Tibial nerve (tissue), 4 donors: ENCODE measurements around the gene HSF2. TPM values are rescaled to one million over a fixed set of nuclear protein-coding genes. Genes with fewer than 3 reads are reported as not detected.

ENCODE experiments used
- DNase-seq, 2 donors: peaks; one replicate each; pipeline ENCODE4 v3.0.0-alpha.2; 2019; ENCODE audit warnings: low spot score in 2 of 2
- H3K27ac ChIP-seq, 4 donors: fragments of 200-600 bp; sonication (generic) in 3 of 4; one replicate each; pipeline ENCODE4 v1.5.1; 2017 to 2019; ENCODE audit warnings: mild to moderate bottlenecking in 1 of 4
- H3K27me3 ChIP-seq, 2 donors: fragments of 200-600 bp; sonication (generic) in 1 of 2; one replicate each; pipeline versions ENCODE4 v1.5.1 to v1.6.0; 2017 to 2019
- H3K36me3 ChIP-seq, 3 donors: fragments of 200-600 bp; sonication (generic); one replicate each; pipeline ENCODE4 v1.5.1; 2018 to 2019
- H3K4me1 ChIP-seq, 4 donors: fragments of 200-600 bp; sonication (generic) in 3 of 4; one replicate each; pipeline ENCODE4 v1.5.1; 2017 to 2019
- H3K4me3 ChIP-seq, 4 donors: fragments of 200-600 bp; sonication (generic) in 3 of 4; one replicate each; pipeline ENCODE4 v1.5.1; 2017 to 2019; ENCODE audit warnings: mild to moderate bottlenecking in 1 of 4, moderate library complexity in 1 of 4
- H3K9me3 ChIP-seq, 4 donors: fragments of 200-600 bp; sonication (generic) in 3 of 4; one replicate each; pipeline ENCODE4 v1.5.1; 2017 to 2019
- CTCF ChIP-seq, 5 experiments: fragments of 200-600 bp in 3 of 5; fragments of 450-650 bp in 2 of 5; sonication (generic) in 3 of 5; IDR thresholded peaks; one replicate each; pipeline ENCODE4 v1.5.1; 2016 to 2019; ENCODE audit warnings: antibody characterized with exemption in 5 of 5, mild to moderate bottlenecking in 3 of 5, moderate library complexity in 2 of 5
- EP300 ChIP-seq, 2 donors: sonication (generic); formaldehyde crosslinking; IDR thresholded peaks; one replicate each; pipeline ENCODE4 v1.6.1; 2017; ENCODE audit warnings: antibody characterized with exemption in 2 of 2, mild to moderate bottlenecking in 1 of 2
- POLR2A ChIP-seq, 2 donors: fragments of 450-650 bp; IDR thresholded peaks; one replicate each; pipeline ENCODE4 v1.6.1; 2017; ENCODE audit warnings: antibody characterized with exemption in 2 of 2, mild to moderate bottlenecking in 2 of 2, moderate library complexity in 2 of 2
- WGBS, 2 donors: methylation state at CpG; one replicate each; pipeline ENCODE4 v1.1.5; 2018; 5-methylcytosine and 5-hydroxymethylcytosine counted together
- total RNA-seq, 4 donors: library from RNA; depleted of rRNA; stranded (reverse); fragments of >200 nt; gene quantifications; one replicate each; pipeline ENCODE4 v1.1.0, GENCODE V29; 2016

Gene HSF2
- total RNA-seq, 4 donors from 2014 or later, result 20.7 to 40.6 (median 31.5) TPM

GRCh38 chr6:122416825-122417224, 17.4 kb downstream of the HSF2 start:
- Histone ChIP-seq H3K4me3 (no peak overlapping the region), H3K4me1 (no peaks in the 10 kb centered on the region), H3K27ac (no peak overlapping the region), H3K9me3 (no peaks in the 10 kb centered on the region), H3K27me3 (no peaks in the 10 kb centered on the region), H3K36me3 (peaks cover 0 to 45% (median 0%) of the 10 kb centered on the region in 3 donors)
- 84 to 100% methylated on average over 1 of the region's 1 CpG for WGBS, 2 donors
- no peak for TF ChIP-seq POLR2A (IDR thresholded peaks at IDR 0.05)
- no peak for TF ChIP-seq CTCF (IDR thresholded peaks at IDR 0.05)
- no peak for TF ChIP-seq EP300 (IDR thresholded peaks at IDR 0.05)
- no peak for DNase-seq

GRCh38 chr6:122422003-122422402, 22.6 kb downstream of the HSF2 start:
- Histone ChIP-seq H3K27ac (no peak overlapping the region), H3K9me3 (no peaks in the 10 kb centered on the region), H3K27me3 (no peaks in the 10 kb centered on the region), H3K36me3 (peaks cover 0 to 81% (median 0%) of the 10 kb centered on the region in 3 donors), H3K4me1 (no peaks in the 10 kb centered on the region), H3K4me3 (no peak overlapping the region)
- no peak for DNase-seq
- TF ChIP-seq CTCF (IDR thresholded peaks at IDR 0.05), result no peak
- no peak for TF ChIP-seq EP300 (IDR thresholded peaks at IDR 0.05)
- TF ChIP-seq POLR2A (IDR thresholded peaks at IDR 0.05), result no peak
- 96% methylated on average over 2 of the region's 2 CpGs for WGBS, 2 donors

- Histone ChIP-seq H3K36me3 (peaks cover 0 to 78% (median 0%) of the 10 kb centered on the region in 3 donors), H3K27me3 (no peaks in the 10 kb centered on the region), H3K9me3 (no peaks in the 10 kb centered on the region), H3K4me1 (no peaks in the 10 kb centered on the region), H3K27ac (no peak overlapping the region), H3K4me3 (no peak overlapping the region)
- TF ChIP-seq EP300 (IDR thresholded peaks at IDR 0.05) (no peak), CTCF (IDR thresholded peaks at IDR 0.05) (no peak), POLR2A (IDR thresholded peaks at IDR 0.05) (no peak)
- 89 to 90% methylated on average over 1 of the region's 1 CpG for WGBS, 2 donors
- no peak for DNase-seq
These were observed 23.3 kb downstream of the HSF2 start for GRCh38 chr6:122422614-122423267.

DNA sequence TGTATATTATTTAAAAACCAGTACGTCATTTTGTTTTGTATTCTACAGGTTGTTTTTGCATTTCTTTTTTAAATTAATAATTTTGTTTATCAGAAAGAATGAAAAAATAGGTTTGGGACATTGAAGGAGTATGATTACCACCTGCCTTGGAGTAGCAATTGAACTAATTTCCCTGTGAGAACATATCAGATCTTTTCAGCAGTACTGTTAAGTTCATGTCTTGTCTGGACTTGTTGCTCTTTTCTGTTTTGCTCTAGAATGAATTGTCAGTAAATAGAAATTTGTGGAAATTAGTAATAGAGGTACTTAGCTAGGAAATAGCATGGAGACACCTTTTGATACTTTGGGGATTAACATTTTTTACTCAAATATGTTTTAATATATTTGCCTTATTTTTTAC, 24.3 kb downstream of the HSF2 start:
- H3K27ac ChIP-seq, result no peak overlapping the region
- WGBS, 2 donors, result 83 to 91% methylated on average over 1 of the region's 1 CpG
- H3K36me3 ChIP-seq, result peaks cover 0 to 78% (median 0%) of the 10 kb centered on the region in 3 donors
- no peaks in the 10 kb centered on the region for H3K4me1 ChIP-seq
- no peak overlapping the region for H3K4me3 ChIP-seq
- DNase-seq, result no peak
- H3K27me3 ChIP-seq, result no peaks in the 10 kb centered on the region
- TF ChIP-seq POLR2A (IDR thresholded peaks at IDR 0.05) (no peak), CTCF (IDR thresholded peaks at IDR 0.05) (no peak), EP300 (IDR thresholded peaks at IDR 0.05) (no peak)
- no peaks in the 10 kb centered on the region for H3K9me3 ChIP-seq

DNA sequence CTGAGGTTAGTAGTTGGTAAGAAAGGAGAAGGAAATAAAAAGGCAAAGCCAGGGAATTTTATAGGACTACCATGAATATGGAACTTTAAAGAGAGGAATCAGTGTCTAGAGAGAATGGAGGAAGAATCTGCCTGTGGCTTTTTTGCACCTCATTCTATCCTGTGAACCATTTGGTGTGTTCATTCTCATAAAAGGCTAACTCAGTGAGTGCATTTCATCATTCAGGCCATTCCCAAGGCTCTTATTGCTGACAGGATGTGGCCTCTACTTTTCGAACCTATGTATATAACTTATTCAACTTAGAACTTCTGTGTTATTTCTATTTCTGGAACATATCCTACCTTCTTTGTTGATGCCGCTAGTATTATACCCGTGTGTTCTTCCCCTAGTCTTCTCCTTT, 27.1 kb downstream of the HSF2 start:
- TF ChIP-seq CTCF (IDR thresholded peaks at IDR 0.05) (no peak), POLR2A (IDR thresholded peaks at IDR 0.05) (no peak), EP300 (IDR thresholded peaks at IDR 0.05) (no peak)
- H3K27ac ChIP-seq, result no peak overlapping the region
- H3K9me3 ChIP-seq, result no peaks in the 10 kb centered on the region
- 91 to 96% methylated on average over 3 of the region's 3 CpGs for WGBS, 2 donors
- H3K4me3 ChIP-seq, result no peak overlapping the region
- peaks cover 0 to 56% (median under 1%) of the 10 kb centered on the region in 3 donors for H3K36me3 ChIP-seq
- H3K27me3 ChIP-seq, result no peaks in the 10 kb centered on the region
- H3K4me1 ChIP-seq, result no peaks in the 10 kb centered on the region
- DNase-seq, result no peak
